ENCODE data around the gene WDR41.
"Not testable (repeated sequence)": the region's sequence is repeated elsewhere in the genome, so short reads cannot be mapped to it uniquely, and the experiment has no call there.

Gene WDR41

GRCh38 chr5:77391240-77391765 lies 100.8 kb downstream of the WDR41 start:
- TF ChIP-seq ZFX (IDR thresholded peaks at IDR 0.05) (no peak), CTCF (conservative IDR thresholded peaks at IDR 0.05) (no peak)

DNA sequence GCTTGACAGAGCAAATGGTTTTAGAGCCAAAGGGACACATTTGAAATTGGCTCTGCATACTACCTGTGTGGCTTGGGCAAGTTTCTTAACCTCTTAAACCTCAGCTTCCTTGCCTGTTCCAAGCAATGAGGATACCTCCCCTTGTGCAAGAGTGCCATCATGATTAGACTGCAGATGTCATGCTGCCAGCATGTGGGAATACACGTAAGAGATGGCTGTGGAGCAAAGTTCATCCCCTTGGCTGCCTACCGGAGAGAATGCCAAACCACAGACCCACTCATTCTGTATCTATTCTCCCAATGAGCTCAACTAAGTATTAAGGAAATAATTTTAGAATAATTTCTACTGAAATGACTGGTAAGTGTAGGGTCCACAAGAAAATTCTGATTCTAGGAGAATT lies 101.3 kb downstream of the WDR41 start:
- no peak for TF ChIP-seq ZFX (IDR thresholded peaks at IDR 0.05)
- no peak for TF ChIP-seq CTCF (conservative IDR thresholded peaks at IDR 0.05)
- H3K27ac ChIP-seq = no peak overlapping the region

More at GRCh38 chr5:77391240-77391765, 100.8 kb downstream of the WDR41 start:
- H3K27ac ChIP-seq = no peak overlapping the region

DNA sequence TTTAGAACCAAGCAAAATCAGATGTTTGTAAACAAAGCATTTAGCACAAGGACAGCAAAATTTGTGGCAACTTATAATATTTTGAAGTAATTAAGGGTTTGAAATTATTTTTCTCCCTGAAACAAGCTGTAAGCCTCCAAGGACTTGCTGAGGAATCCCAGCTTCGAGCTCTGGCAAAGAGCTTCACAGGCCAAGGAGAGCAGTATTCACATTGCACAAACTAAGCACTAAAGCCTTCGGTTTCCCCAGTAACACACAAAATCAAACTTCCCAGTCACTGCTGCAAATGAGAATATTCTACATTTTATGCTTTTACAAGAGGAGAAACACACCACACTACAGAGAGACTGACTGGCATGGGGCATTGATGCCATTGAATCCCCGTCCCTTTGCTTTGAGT lies 101.9 kb downstream of the WDR41 start:
- TF ChIP-seq ZFX (IDR thresholded peaks at IDR 0.05) (no peak), CTCF (conservative IDR thresholded peaks at IDR 0.05) (no peak)
- H3K27ac ChIP-seq = no peak overlapping the region

DNA sequence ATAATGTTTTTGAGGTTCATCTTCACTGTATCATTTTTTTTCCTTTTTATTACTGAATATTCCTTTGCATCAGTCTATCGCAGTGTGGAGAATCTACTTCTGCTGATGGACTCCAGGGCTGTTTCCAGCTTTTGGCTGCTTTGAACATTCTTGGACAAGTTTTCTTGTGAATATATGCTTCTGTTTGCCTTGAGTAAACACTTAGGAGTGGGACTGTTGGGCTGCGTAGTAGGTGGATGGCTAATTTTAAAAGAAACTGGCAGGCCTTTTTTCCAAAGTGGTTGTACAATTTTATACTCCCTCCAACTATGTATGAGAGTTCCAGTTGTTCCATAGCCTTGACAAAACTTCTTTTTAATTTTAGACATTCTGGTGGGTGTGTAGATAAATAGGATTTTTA lies 102.4 kb downstream of the WDR41 start:
- no peak for TF ChIP-seq ZFX (IDR thresholded peaks at IDR 0.05)
- TF ChIP-seq CTCF (conservative IDR thresholded peaks at IDR 0.05) = no peak
- no peak overlapping the region for H3K27ac ChIP-seq

- H3K27ac ChIP-seq = not testable (repeated sequence)
These were observed 105.8 kb downstream of the WDR41 start for GRCh38 chr5:77386340-77386739.

GRCh38 chr5:77383336-77383735 lies 108.8 kb downstream of the WDR41 start:
- H3K27ac ChIP-seq = not testable (repeated sequence)
